ENCODE data around the gene UBALD1. TPM values are rescaled to one million over a fixed set of nuclear protein-coding genes. Genes with fewer than 3 reads are reported as not detected.

UBALD1 gene
- total and polyA plus RNA-seq, 10 of the 15 experiments (the other 5 are each of a cell fraction or from before 2014, with no cell fraction given), result 0.05 to 32.7 (median 5.1) TPM

DNA sequence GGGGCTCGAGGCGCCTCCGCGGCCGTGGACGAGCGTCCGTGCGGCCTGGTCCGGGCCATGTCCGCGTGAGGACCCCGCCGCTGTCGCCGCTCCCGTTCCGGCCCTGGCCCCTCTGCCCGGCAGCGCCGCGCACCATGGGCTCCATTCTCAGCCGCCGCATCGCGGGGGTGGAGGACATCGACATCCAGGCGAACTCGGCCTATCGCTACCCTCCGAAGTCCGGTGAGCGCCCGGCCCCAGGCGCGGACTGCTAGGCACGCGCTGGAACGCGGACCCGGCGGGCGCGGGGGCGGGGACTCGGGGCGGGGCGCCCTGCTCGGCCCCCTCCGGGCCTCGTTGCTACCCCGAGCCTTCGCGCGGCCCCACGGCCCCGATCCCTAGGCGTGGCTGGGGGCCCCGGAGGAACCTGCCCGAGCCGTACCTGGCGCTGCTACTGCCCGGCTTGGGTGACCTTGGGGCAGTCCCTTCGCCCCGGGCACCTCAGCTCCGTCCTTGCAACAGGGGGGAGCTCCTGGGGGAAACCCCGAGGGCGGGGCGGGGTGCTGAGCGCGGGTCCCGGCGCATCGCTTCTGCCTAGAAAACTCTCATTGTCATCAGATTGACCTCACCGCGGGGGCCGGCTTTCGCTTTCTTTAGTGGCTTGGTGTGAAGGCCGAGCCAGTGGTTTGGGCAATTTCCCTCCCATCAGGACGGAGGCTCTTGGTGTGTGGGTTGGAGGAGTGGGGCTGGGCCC is 10.3 kb upstream of the UBALD1 start:
- peak overlapping the region; percentile 55 for H2AFZ ChIP-seq (ENCODE audit: control insufficient read depth, low read depth, low read length)
- ATAC-seq (peak; percentile 83), DNase-seq (ENCODE audit: low read depth, low spot score) (peak; percentile 48), FAIRE-seq (peak; percentile 54)
- no peaks in the 10 kb centered on the region for H3K27me3 ChIP-seq (replicated peaks in 1 of 2; ENCODE audit: control insufficient read depth in 2 of 2, insufficient read depth in 2 of 2, low read length in 1 of 2)
- no peaks in the 10 kb centered on the region; the same call in 2 of the 3 replicates for H3K9me3 ChIP-seq (replicated peaks; ENCODE audit: control insufficient read depth, insufficient read depth, low read length)
- H3K4me1 ChIP-seq (ENCODE audit: control insufficient read depth, insufficient read depth, low read length), result peaks cover 16% of the 10 kb centered on the region
- intact Hi-C loops (cut with micrococcal nuclease; ENCODE audit: unreplicated experiment) (no loop called here), in situ Hi-C loops (cut with MboI) (no loop called here)
- BruUV-seq (replicated peaks), result no TSS peak
- H3K9ac ChIP-seq (ENCODE audit: control insufficient read depth, insufficient read depth, low read length), result peak overlapping the region; percentile 86
- CTCF ChIA-PET, result interaction anchor here (0.7 to 4.0 kb wide), 23 partner anchors 9 to 371 kb away, joined by 3 to 43 read pairs (median 4); partner anchors contain the start of genes CDIP1, DNAAF8 and HMOX2
- under 1% methylated on average over 40 of the region's 80 CpGs for WGBS (ENCODE audit: insufficient coverage, insufficient replicate concordance, low lambda C conversion rate, missing lambda C conversion rate)
- peak overlapping the region; percentile 86 for H3K4me3 ChIP-seq
- H3K79me2 ChIP-seq (ENCODE audit: control insufficient read depth, insufficient read depth, low read length), result peaks cover 41% of the 10 kb centered on the region
- 0 out of 4 replicates have a peak, but pooled peaks cover 0 to 2% of the 10 kb centered on the region in 2 experiments for H3K36me3 ChIP-seq (ENCODE audit: control insufficient read depth in 2 of 2, insufficient read depth in 2 of 2, low read length in 1 of 2)
- POLR2A ChIA-PET, result interaction anchor here (0.5 to 2.7 kb wide), 10 partner anchors 9 to 152 kb away, joined by 3 to 25 read pairs (median 4); partner anchors contain the start of genes ANKS3 and DNAAF8
- RAD21 ChIA-PET (ENCODE audit: unreplicated experiment), result interaction anchor here (0.6 to 3.4 kb wide), 8 partner anchors 9 to 209 kb away, joined by 3 to 24 read pairs (median 6); partner anchors contain the start of genes ANKS3 and DNAAF8
- H3K4me2 ChIP-seq (ENCODE audit: control insufficient read depth, insufficient read depth), result peak overlapping the region; percentile 93
- SMC1A ChIA-PET (ENCODE audit: uncharacterized antibody, unreplicated experiment), result interaction anchor here (0.7 to 4.1 kb wide), 6 partner anchors 8 to 120 kb away, joined by 3 to 15 read pairs (median 6); partner anchors contain the start of genes ANKS3 and DNAAF8
- H3K27ac ChIP-seq (ENCODE audit: control insufficient read depth, insufficient read depth), result peak overlapping the region; percentile 97
- no peaks in the 10 kb centered on the region for H4K20me1 ChIP-seq (ENCODE audit: control insufficient read depth, insufficient read depth)
- no peak for TF ChIP-seq WRNIP1 (IDR thresholded peaks at IDR 0.05; ENCODE audit: borderline replicate concordance, low read depth, low read length)
- peak; percentile 24; the same call in 1 of the 2 replicates for TF ChIP-seq RB1 (IDR thresholded peaks at IDR 0.05; ENCODE audit: borderline replicate concordance)
- no peak for TF ChIP-seq IRF4 (IDR thresholded peaks at IDR 0.05; ENCODE audit: low read depth, low read length)
- TF ChIP-seq, protein P1, sequence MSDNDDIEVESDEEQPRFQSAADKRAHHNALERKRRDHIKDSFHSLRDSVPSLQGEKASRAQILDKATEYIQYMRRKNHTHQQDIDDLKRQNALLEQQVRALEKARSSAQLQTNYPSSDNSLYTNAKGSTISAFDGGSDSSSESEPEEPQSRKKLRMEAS (IDR thresholded peaks at IDR 0.05; ENCODE audit: low read depth, low read length), result 0 out of 2 replicates have a peak, but pooled peaks have one; percentile 35
- TF ChIP-seq KLF5 (IDR thresholded peaks at IDR 0.05; ENCODE audit: partially characterized antibody), result no peak
- no peak for TF ChIP-seq CEBPB (IDR thresholded peaks at IDR 0.05; ENCODE audit: borderline replicate concordance in 1 of 2, low read depth in 2 of 2, low read length in 2 of 2)
- TF ChIP-seq CBX5 (IDR thresholded peaks at IDR 0.05; ENCODE audit: low read depth), result no peak
- peak; percentile 32; the same call in 1 of the 2 replicates for TF ChIP-seq ZNF217 (IDR thresholded peaks at IDR 0.05)
- no peak for TF ChIP-seq SREBF1 (IDR thresholded peaks at IDR 0.05; ENCODE audit: low read length)
- 0 out of 2 replicates have a peak, but pooled peaks have one; percentile 43 for TF ChIP-seq NFXL1 (IDR thresholded peaks at IDR 0.05; ENCODE audit: borderline replicate concordance)
- no peak for TF ChIP-seq RCOR1 (conservative IDR thresholded peaks at IDR 0.05; ENCODE audit: low read depth, low read length)
- TF ChIP-seq TARDBP (IDR thresholded peaks at IDR 0.05; ENCODE audit: borderline replicate concordance), result no peak
- 0 out of 2 replicates have a peak, but pooled peaks have one; percentile 22 for TF ChIP-seq RBBP5 (conservative IDR thresholded peaks at IDR 0.05)
- peak; percentile 49; the same call in 1 of the 2 replicates for TF ChIP-seq NBN (IDR thresholded peaks at IDR 0.05)
- no peak for TF ChIP-seq PAX8 (IDR thresholded peaks at IDR 0.05)
- TF ChIP-seq TCF3 (IDR thresholded peaks at IDR 0.05; ENCODE audit: borderline replicate concordance, insufficient read depth, low read depth, low read length), result 0 out of 2 replicates have a peak, but pooled peaks have one; percentile 15
- TF ChIP-seq SIX5 (IDR thresholded peaks at IDR 0.05; ENCODE audit: low read depth, low read length, severe bottlenecking), result no peak
- TF ChIP-seq, protein P2, sequence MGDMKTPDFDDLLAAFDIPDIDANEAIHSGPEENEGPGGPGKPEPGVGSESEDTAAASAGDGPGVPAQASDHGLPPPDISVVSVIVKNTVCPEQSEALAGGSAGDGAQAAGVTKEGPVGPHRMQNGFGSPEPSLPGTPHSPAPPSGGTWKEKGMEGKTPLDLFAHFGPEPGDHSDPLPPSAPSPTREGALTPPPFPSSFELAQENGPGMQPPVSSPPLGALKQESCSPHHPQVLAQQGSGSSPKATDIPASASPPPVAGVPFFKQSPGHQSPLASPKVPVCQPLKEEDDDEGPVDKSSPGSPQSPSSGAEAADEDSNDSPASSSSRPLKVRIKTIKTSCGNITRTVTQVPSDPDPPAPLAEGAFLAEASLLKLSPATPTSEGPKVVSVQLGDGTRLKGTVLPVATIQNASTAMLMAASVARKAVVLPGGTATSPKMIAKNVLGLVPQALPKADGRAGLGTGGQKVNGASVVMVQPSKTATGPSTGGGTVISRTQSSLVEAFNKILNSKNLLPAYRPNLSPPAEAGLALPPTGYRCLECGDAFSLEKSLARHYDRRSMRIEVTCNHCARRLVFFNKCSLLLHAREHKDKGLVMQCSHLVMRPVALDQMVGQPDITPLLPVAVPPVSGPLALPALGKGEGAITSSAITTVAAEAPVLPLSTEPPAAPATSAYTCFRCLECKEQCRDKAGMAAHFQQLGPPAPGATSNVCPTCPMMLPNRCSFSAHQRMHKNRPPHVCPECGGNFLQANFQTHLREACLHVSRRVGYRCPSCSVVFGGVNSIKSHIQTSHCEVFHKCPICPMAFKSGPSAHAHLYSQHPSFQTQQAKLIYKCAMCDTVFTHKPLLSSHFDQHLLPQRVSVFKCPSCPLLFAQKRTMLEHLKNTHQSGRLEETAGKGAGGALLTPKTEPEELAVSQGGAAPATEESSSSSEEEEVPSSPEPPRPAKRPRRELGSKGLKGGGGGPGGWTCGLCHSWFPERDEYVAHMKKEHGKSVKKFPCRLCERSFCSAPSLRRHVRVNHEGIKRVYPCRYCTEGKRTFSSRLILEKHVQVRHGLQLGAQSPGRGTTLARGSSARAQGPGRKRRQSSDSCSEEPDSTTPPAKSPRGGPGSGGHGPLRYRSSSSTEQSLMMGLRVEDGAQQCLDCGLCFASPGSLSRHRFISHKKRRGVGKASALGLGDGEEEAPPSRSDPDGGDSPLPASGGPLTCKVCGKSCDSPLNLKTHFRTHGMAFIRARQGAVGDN (IDR thresholded peaks at IDR 0.05), result peak; percentile 63
- TF ChIP-seq TAF1 (IDR thresholded peaks at IDR 0.05; ENCODE audit: borderline replicate concordance, low read depth, low read length), result peak; percentile 49; the same call in 1 of the 2 replicates
- TF ChIP-seq SMARCA5 (IDR thresholded peaks at IDR 0.05), result peak; percentile 87

Data from GM12878 (cell line).